ENCODE measurements around the gene GABRR3. TPM values are rescaled to one million over a fixed set of nuclear protein-coding genes. Genes with fewer than 3 reads are reported as not detected.

The GABRR3 gene
- total and polyA plus RNA-seq, 2 experiments from 2014 or later = not detected

GRCh38 chr3:97999994-98000393 is 35.1 kb downstream of the GABRR3 start:
- H3K27me3 ChIP-seq (ENCODE audit: insufficient read depth) = no peaks in the 10 kb centered on the region
- Mint-ChIP-seq H3K27ac (no peak overlapping the region), H3K4me3 (no peak overlapping the region), H3K27me3 (ENCODE audit: insufficient read depth, low read depth, poor library complexity) (peaks cover 1% of the 10 kb centered on the region), H3K36me3 (ENCODE audit: low read depth) (no peaks in the 10 kb centered on the region), H3K9me3 (no peaks in the 10 kb centered on the region), H3K4me1 (peaks cover 3% of the 10 kb centered on the region)
- H3K4me2 ChIP-seq = no peak overlapping the region
- no peak overlapping the region for H3K27ac ChIP-seq (ENCODE audit: low read depth)
- H3K4me1 ChIP-seq (ENCODE audit: insufficient read depth) = no peaks in the 10 kb centered on the region
- TF ChIP-seq REST (IDR thresholded peaks at IDR 0.05; ENCODE audit: unreplicated experiment) (no peak), CREB1 (CRISPR knock-in tag; IDR thresholded peaks at IDR 0.05; ENCODE audit: low read depth) (no peak), CTCF (conservative IDR thresholded peaks at IDR 0.05; ENCODE audit: low read depth in 2 of 2) (no peak), POLR2AphosphoS5 (IDR thresholded peaks at IDR 0.05; ENCODE audit: low read depth) (no peak), STAT1 (IDR thresholded peaks at IDR 0.05; ENCODE audit: unreplicated experiment) (no peak), JUNB (IDR thresholded peaks at IDR 0.05; ENCODE audit: unreplicated experiment) (no peak), NANOG (IDR thresholded peaks at IDR 0.05; ENCODE audit: borderline replicate concordance) (no peak), ZNF114 (CRISPR knock-in tag; IDR thresholded peaks at IDR 0.05) (no peak), ZNF331 (CRISPR knock-in tag; IDR thresholded peaks at IDR 0.05; ENCODE audit: low read depth) (no peak), EZH2 (IDR thresholded peaks at IDR 0.05; ENCODE audit: low read depth, unreplicated experiment) (no peak), ZNF462 (CRISPR knock-in tag; IDR thresholded peaks at IDR 0.05) (no peak), EZH2phosphoT487 (IDR thresholded peaks at IDR 0.05; ENCODE audit: unreplicated experiment) (no peak)
- TF ChIP-seq, protein P1, sequence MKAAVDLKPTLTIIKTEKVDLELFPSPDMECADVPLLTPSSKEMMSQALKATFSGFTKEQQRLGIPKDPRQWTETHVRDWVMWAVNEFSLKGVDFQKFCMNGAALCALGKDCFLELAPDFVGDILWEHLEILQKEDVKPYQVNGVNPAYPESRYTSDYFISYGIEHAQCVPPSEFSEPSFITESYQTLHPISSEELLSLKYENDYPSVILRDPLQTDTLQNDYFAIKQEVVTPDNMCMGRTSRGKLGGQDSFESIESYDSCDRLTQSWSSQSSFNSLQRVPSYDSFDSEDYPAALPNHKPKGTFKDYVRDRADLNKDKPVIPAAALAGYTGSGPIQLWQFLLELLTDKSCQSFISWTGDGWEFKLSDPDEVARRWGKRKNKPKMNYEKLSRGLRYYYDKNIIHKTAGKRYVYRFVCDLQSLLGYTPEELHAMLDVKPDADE (IDR thresholded peaks at IDR 0.05) = no peak
- no peak for ATAC-seq
- H3K9me2 ChIP-seq (ENCODE audit: insufficient read depth) = no peaks in the 10 kb centered on the region
- H3F3A ChIP-seq (replicated peaks; ENCODE audit: low read depth) = no peaks in the 10 kb centered on the region
- DNase-seq (ENCODE audit: low spot score) = no peak
- no peaks in the 10 kb centered on the region for H4K20me1 ChIP-seq (replicated peaks; ENCODE audit: insufficient read depth)
- H3K4me3 ChIP-seq = no peak overlapping the region
- no peak overlapping the region for H2AFZ ChIP-seq
- H3K79me2 ChIP-seq (replicated peaks; ENCODE audit: insufficient read depth) = no peaks in the 10 kb centered on the region
- no peaks in the 10 kb centered on the region for H3K36me3 ChIP-seq (ENCODE audit: insufficient read depth)

Data from GM23338 (cell line).